Measurements from ENCODE around the gene CBFA2T2.
"Not testable (repeated sequence)": the region's sequence is repeated elsewhere in the genome, so short reads cannot be mapped to it uniquely, and the experiment has no call there.

Gene CBFA2T2

DNA sequence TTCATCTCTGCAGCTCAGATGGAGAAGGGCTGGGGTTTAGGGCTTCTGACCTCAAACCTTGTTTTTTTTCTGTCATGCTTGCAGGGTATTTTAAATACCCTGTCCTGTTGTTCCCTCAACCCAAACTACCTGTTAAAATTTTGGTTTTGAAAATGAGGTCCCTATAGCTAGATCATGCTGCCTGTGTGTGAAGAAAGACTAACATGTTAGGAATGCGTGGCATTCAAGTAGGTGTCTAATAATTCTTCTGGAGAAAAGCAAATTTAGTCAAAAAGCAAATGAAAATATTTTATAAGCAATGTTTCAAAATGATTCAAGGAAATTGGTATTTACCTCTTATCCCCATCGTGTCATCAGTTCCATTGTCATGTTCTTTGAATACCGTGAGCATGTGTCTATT is 95.1 kb downstream of the CBFA2T2 start:
- no peak for DNase-seq

DNA sequence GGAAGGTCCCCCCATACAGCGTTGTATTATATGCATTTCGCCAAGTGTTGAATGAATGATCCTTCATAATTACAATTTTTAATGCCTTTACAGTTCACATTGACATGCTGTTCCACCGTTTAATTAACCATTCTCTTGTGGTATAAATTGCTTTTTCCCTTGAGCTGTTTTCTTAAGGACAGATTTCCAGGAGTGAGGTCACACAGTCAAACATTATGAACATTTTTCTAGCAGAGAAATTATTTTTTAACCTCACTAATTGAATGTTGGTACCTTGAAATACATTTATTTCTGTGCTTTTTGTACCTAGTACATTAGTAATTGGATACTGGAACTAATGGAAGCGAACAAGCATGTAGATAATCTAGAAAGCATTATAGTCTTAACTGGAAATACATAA is 95.5 kb downstream of the CBFA2T2 start:
- DNase-seq, result no peak

DNA sequence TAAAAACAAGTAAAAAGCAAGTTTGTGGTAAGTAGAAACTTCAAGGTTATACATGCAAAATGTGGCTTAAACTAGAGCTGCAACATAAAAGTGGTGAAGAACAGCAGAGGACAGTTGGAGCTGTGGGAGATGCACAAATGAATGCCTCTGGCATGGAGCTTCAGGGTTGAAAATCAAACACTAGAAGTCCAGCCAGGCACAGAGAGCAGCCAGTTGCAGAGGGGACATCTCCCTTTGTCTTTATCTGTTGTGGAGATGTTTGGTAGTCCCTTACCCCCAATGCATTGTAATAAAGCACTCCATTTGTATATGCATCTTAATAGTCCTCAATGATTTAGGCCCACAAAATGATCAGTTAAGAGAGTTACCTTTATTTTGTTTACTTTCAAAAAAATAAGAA is 99.2 kb downstream of the CBFA2T2 start:
- DNase-seq, result no peak

DNA sequence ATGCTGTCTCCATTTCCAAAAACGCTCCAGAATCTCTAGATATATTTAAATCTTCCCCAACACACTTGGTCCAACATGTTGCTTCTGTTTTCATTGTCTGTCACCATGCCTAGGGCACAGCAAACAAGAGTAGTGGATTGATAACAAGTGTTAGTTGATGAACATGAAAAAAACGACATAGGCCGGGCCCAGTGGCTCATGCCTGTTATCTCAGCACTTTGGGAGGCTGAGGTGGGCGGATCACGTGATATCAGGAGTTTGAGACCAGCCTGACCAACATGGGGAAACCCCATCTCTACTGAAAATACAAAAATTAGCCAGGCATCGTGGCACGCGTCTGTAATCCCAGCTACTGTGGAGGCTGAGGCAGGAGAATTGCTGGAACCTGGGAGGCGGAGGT is 102.0 kb downstream of the CBFA2T2 start:
- DNase-seq, result not testable (repeated sequence)

DNA sequence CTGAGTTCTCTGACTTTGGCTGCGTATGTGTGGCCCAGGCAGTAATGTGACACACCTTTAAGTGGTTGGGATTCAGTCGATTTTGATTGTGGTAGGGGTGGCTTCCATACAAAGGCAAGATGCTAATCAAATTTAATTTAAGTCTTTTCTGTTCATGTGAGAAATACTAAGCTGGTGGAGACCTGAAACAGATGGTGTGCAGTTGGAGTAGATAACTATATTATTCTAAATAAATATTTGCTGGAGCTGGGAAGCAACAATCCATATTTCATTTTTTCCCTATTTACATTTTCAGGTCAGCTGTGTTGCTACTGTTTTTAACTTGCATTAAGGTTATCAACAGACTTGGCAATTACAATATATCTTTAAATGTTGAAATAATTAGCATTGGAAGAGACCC is 104.8 kb downstream of the CBFA2T2 start:
- no peak for DNase-seq

DNA sequence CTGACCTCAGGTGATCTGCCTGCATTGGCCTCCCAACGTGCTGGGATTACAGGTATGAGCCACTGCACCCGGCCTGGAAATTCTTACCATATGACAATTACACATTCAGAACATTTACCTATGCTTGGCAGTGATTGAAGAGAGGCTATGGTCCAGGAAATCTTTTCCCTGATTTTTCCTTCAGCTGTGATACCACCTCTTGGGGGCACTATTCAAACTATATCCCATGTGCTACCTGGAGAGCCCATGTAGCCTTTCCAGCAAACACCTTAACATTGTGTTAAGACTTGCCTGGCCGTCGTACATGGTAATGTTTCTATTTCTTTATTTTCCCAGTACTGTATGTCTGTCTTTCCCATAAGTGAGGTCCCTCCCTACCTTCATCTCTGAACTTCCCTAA is 110.5 kb downstream of the CBFA2T2 start:
- no peak for DNase-seq

DNA sequence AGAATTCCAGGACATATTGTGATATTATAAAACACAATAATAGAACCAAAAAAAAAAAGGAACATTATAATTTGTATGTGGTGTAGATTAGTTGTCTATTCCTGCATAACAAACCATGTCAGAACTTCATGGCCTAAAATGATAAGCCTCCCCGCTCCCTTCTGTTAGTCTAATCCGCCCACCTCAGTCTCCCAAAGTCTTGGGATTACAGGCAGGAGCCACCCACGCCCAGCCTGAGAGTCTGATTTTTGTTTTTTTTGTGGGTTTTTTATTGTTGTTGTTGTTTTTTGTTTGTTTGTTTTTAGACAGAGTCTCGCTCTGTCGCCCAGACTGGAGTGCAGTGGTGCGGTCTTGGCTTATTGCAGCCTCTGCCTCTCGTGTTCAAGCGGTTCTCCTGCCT is 111.1 kb downstream of the CBFA2T2 start:
- DNase-seq, result no peak

DNA sequence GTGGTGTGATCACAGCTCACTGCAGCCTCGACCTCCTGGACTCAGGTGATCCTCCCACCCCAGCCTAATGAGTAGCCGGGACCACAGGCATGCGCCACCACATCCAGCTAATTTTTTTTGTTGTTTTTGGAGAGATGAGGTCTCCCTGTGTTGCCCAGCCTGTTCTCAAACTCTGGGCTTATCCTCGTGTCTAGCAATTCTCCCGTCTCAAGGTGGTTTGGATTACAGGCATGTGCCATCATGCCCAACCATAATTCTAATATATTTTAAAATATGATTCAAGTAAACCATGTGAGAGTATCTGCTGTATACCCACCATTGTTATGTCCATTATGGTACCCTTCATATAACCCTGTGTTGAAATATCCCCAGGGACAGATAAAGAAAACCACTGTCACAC is 112.0 kb downstream of the CBFA2T2 start:
- no peak for DNase-seq

DNA sequence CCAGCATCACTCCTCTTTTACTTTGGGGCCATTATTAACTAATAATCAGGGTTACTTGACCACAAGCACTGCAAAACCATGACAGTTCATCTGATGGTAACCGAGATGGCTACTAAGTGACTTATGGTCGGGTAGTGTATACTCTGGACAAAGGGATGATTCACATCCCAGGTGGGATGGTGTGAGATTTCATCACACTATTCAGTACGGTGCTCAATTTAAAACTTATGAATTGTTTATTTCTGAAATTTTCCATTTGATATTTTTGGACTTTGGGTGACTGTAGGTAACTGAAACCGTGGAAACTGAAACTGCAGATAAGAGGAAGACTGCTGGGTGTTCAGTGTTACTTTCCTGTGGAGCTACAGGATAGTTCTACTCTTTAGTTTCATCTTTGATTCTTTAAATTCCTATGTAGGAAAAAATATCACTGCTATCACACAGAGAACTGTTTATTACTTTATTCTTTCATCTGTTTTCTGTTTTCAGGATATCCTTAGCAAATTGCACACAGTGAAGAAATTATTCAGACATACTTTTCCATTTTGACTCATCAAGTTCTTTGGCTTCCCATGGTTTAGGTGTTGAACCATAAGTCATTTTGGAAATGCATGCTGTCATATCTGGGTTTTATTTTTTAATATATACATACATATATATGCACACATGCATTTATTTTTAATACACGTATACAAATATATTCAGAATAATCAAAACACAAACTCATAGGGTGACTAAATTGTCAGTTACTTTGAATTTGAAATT is 113.1 kb downstream of the CBFA2T2 start:
- DNase-seq, result no peak

DNA sequence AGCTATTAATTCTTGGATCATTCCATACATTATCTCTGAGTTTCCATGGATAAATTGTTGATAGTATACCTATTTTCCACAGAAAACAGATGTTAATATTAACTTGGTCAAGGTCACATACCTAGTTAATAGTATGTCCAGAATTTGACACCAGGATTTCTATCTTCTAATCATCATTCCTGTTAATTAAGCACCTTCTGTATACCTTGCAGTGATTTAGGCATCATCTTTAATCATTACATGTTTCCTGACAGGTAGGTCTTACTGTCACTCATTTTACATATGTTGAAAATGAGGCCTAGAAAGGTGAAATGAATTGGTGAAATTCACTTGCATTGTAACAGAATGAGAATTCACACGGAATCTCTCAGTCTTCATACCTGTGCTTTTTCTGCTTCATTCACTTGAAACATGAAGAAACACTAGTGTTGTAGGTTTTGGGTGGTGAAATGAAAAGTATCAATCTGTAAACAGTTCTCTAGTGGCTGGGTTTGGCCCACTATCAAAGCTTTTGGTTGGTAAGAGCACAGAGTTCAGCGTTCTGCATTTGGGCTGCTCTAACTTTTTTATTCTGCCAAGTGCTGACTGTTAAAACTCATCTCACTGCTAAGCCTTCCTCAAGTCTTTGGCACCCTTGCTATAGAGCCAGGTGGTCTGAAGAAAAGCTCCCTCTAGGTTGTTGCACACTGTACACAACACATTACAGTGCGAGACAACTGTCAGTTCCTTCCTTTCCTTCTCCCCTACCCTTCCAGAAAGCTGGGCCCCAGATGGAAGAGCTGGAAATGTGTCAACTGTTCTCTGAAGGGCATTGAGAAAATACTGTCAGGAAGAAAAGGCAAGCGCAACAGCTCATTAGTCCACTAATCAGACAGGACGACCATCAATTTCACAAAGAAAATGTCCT is 114.4 kb downstream of the CBFA2T2 start:
- peak; percentile 43 for DNase-seq

DNA sequence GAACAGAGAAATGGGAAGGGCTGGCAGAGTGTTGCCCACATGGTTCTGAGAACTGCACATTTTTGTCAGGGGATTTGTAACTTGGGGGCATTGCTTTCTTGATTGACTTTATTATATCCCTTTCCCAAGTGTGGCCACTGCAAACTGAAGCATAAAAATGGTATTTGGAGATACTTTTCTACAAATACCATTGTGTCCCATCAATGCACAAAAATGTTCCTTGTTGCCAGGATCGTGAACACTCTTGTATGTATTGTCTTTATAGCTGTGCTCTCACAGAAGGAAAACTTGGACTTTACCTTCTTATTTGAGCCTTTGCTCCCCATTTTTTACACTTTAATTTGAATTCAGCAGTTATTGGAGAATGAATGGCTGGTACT is 115.1 kb downstream of the CBFA2T2 start:
- DNase-seq, result no peak

DNA sequence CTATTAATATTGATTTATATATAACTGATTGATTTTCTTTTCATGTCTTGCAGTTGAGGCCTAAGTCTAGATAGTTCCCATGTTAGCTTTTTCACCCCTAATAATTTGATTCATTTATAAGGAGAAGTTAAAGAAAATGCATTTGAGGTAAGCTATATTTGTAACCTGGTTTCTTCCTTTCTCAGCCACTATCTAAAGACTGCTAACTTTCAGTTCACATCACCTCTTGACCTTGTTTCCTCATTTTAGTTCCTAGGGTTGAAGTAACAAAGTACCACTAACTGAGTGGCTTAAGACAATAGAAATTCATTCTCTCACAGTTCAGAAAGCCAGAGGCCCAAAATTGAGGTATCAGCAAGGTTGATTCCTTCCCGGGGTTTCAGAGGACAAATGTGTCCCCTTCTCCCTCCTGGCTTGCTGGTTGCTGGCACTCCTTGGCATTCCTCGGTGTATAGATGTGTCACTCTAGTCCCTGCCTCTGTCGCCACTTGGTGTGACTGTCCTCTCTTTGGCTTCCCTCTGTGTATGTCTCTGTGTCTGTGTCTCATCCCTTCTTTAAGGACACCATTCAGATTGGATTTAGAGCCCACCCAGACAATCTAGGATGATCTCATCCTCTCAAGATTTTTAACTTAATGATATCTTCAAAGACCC is 116.3 kb downstream of the CBFA2T2 start:
- DNase-seq, result no peak

DNA sequence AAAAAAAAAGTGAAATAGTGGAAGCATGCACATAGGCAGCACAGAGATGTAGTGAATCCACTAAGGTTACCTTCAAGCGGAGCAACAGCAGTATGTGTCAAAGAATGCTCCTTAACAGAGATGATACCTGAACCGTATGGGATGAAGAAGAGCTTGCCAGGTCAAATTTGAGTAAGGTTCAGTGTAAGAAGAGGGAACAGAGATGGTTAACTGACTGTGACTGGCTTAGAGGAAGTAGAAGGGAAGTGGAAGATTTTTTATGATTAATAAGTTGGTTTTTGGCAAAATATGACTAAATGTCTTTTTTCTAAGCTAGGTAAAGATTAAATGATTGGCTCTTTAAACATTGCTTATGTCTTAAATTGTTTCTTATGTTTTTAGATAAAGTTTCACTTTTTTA is 119.6 kb downstream of the CBFA2T2 start:
- no peak for DNase-seq

DNA sequence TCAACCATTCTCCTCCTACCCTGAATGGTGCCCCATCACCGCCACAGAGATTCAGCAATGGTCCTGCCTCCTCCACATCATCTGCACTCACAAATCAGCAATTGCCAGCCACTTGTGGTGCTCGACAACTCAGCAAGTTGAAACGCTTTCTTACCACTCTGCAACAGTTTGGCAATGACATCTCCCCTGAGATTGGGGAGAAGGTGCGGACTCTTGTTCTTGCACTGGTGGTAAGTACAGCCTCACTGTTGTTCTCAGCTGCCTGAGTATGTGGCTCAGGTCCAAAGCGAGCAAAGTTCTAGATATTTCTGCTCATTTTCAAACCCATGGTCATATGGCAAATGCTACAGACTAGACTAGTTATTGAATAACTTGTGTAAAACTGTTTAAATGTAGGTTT is 121.2 kb downstream of the CBFA2T2 start:
- no peak for DNase-seq

DNA sequence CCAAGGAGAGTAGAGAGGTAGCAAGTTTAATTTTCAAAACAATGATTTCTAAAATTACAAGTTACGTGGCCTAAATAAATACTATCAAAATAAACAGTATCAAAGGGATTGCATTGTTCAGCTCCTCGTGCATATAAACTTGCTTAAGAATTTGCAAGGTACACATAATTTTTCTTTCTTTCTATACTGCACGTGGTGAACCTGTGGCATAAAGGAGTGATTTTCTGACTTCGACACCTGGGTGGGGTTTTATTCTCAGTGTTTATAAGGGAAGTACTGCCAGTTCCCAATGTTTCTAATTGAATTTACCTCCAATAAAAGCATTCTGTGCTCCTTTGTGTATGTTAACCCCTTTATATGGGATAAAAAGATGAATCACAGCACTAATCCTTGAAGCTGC is 122.1 kb downstream of the CBFA2T2 start:
- DNase-seq, result no peak

DNA sequence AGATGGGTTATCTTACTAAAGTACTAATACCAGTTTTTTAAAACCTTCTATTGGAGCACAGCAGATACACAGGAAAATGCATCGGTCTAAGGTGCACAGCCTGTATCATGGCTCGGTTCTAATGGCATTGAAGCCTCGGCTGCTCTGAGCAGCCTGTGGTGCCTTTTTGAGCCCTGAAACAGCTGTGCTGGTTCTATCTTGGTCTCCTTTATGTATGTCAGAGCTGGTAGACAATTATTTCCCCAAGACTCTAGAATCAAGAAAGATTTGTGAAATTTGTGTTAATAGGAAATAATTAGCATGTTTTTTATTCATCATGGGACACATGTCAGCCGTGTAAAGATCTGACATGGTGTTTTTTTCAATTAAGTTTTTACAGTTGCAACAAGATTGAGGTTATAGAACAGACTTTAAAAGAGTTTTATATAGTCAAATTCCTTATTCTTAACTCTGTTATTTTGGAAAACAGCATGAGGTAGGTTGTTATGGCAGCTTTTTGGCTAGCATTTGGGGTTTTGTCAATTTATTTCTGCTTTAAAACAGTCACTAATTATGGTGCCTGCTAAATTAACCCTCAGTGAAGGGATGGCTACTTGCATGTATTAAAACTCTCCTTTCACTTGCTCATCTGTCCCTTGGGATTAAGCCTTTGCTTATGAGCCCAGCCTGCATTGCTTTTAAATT is 132.0 kb downstream of the CBFA2T2 start:
- DNase-seq, result no peak

DNA sequence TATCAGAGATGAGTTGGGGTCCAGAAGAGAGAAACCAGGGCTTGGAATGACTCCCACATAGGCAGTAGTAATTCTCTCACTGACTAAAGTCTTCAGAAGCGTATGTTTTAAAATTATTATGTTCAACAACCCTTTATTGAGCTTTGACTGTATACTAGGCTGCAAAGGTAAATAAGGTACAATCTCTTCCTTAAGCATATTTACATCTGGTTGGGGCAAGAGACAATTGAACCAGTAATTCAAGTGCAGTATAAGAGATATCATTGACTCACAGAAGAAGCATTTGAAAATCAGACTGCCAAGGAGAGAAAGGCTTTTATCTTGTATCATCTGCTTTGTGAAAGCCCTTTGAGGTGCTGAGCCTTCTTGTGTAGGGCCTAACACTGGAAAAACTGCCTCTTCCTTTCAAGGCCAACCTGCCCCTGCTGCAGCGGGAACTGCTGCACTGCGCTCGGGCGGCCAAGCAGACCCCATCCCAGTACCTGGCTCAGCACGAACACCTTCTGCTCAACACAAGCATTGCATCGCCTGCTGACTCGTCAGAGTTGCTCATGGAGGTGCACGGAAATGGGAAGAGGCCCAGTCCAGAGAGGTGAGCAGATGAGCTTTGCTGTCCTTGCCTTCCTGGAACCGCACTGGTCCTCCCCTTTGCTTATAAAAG is 132.9 kb downstream of the CBFA2T2 start:
- DNase-seq, result no peak

DNA sequence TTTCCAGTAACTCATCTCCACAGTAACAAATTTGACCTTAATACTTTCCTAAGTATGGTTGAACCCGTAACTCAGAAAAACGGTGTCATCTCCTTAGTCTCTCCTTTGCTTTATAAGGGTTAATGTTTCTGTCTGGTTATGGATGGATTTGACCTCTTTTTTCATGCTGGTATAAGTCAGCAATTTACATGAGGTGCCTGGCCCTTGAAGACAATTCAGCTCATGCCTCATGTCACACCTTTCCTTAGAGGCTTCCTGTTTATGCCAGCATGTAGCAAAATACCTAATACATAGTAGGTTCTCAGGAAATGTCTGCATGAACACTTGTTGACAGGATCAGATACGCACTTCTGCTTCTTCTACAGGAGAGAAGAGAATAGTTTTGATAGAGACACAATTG is 134.5 kb downstream of the CBFA2T2 start:
- no peak for DNase-seq

DNA sequence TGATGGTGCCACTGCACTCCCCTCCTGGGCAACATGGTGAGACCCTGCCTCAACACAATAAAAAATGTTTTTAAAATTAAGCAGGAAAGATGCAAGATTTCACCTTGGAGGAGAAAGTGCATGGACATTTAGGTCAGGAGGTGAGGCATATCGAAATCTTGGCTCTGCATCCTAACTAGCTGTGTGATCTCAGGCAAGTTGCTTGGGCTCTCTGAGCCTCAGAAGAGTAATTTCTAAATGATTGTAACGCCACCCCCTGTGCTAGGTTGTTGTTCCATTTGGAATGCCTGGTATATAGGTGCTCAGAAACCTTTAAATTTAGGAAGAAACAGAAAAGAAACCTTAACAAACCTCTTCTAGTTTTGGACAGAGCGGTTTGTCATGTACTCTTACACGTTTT is 136.3 kb downstream of the CBFA2T2 start:
- DNase-seq, result no peak

DNA sequence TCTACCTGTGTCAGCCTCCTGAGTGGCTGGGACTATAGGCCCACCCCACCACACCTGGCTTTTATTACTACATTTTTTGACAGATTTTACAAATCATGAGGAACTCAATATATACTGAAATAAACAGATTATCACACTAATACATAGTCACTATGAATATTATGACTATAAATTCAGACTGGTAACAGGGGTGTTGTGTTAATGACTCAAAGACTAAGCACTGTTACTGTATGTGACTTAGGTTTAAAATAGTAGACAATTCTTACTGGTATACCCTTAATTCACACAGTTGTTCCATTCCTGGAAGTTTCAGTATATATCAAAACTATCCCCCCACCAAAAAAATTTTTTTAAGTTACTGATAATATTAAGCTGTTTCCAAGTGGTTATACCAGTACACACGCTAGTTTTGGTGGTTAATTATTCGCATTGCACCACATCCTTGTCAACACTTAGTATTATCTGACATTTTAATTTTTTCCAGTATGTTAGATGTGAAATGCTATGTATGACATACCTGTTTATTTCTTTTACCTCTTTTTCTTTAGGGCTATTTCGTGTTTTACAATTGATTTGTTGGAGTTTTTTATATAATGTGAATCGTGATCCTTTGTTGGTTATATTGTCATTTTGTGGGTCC is 137.8 kb downstream of the CBFA2T2 start:
- DNase-seq, result no peak

DNA sequence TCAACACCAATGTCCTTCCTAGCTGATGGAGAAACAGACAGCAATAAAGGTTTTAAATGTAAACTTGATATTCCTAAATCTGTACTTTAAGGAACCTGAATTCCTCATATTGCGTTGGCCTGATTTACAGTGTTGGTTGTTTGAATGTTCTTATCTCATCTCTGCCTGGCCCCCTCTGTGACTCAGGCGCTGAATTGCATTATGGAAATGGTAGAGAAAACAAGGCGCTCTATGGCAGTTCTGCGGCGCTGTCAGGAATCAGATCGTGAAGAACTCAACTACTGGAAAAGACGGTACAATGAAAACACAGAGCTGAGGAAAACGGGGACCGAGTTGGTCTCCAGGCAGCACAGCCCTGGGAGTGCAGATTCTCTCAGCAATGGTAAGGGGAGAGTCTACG is 139.6 kb downstream of the CBFA2T2 start:
- DNase-seq, result no peak

DNA sequence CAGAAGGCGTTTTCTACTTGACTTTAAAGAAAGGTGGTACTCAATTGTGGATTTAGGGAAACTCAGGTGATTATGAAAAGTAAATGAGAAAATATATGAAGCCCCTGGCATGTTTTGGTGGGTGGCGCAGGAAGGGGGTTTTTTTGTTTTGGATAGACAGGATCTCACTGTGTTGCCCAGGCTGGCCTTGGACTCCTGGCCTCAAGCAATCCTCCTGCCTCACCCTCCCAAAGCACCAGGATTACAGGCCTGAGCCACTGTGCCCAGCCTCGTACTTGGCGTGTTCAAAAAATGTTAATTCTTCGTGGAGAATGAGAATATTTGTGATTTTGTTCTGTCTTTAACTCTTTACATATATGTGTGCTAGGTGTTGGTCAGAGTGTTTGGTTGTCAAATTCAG is 140.1 kb downstream of the CBFA2T2 start:
- DNase-seq, result no peak

All from DMS 273 treated with DMSO at 0.1 percent for 48 hours (cell line).